Measurements from ENCODE around the gene IQGAP2.

- TF ChIP-seq EGR1 (IDR thresholded peaks at IDR 0.05) (no peak), REST (IDR thresholded peaks at IDR 0.05; ENCODE audit: low read depth) (no peak), RAD21 (IDR thresholded peaks at IDR 0.05; ENCODE audit: low read depth) (no peak), USF1 (IDR thresholded peaks at IDR 0.05) (no peak), CEBPB (IDR thresholded peaks at IDR 0.05) (no peak), YY1 (IDR thresholded peaks at IDR 0.05; ENCODE audit: low read depth) (no peak), TCF12 (IDR thresholded peaks at IDR 0.05; ENCODE audit: low read depth) (no peak), TAF1 (IDR thresholded peaks at IDR 0.05; ENCODE audit: low read depth) (no peak), CREB1 (IDR thresholded peaks at IDR 0.05; ENCODE audit: low read depth) (no peak), EP300 (IDR thresholded peaks at IDR 0.05; ENCODE audit: borderline replicate concordance) (no peak), MAX (IDR thresholded peaks at IDR 0.05) (no peak)
Measured at GRCh38 chr5:76537073-76537543, 134.0 kb downstream of the IQGAP2 start.
